ENCODE results near the gene P2RY8. TPM values are rescaled to one million over a fixed set of nuclear protein-coding genes. Genes with fewer than 3 reads are reported as not detected.

P2RY8 gene
- total RNA-seq, 3 donors from 2014 or later (not counting 1 experiment from before 2014, with no cell fraction given): 73.7 to 114 (median 107) TPM

- peaks cover 44 to 52% of the 10 kb centered on the region in 2 donors for H3K4me1 Mint-ChIP-seq
- peak; percentile 89 to 92 (median 91) for ATAC-seq
- no peaks in the 10 kb centered on the region for H3K9me3 Mint-ChIP-seq
- H3K4me3 ChIP-seq (ENCODE audit: low read length): no peak overlapping the region
- H3K36me3 Mint-ChIP-seq: no peaks in the 10 kb centered on the region
- 18% methylated on average over 7 of the region's 13 CpGs for WGBS (ENCODE audit: insufficient coverage)
- peak overlapping the region; percentile 82 for H3K27ac ChIP-seq (ENCODE audit: low read length)
- no peaks in the 10 kb centered on the region for H3K36me3 ChIP-seq (ENCODE audit: control insufficient read depth, insufficient read depth, low read length)
- peak overlapping the region; percentile 53 for H3K4me3 Mint-ChIP-seq
- H3K4me1 ChIP-seq (ENCODE audit: control insufficient read depth, insufficient read depth, low read length): peaks cover 38% of the 10 kb centered on the region
- intact Hi-C loops (cut with micrococcal nuclease): loop anchor here (2.0 kb wide), 1 partner anchor 15 kb away; the partner anchor contains the start of gene P2RY8
- peak; percentile 32 to 90 for DNase-seq
- no peaks in the 10 kb centered on the region for H3K27me3 ChIP-seq (ENCODE audit: control insufficient read depth, insufficient read depth, low read length)
- H3K9me3 ChIP-seq (ENCODE audit: control insufficient read depth, insufficient read depth, low read length): no peaks in the 10 kb centered on the region
- no peaks in the 10 kb centered on the region for H3K27me3 Mint-ChIP-seq (ENCODE audit: low read depth in 2 of 2)
- no peak for TF ChIP-seq CTCF (IDR thresholded peaks at IDR 0.05)
- peak overlapping the region; percentile 78 to 91 for H3K27ac Mint-ChIP-seq
Measured at GRCh38 chrX:1521459-1521956, 15.5 kb downstream of the P2RY8 start.

GRCh38 chrX:1520350-1520749 is 16.6 kb downstream of the P2RY8 start:
- H3K9me3 Mint-ChIP-seq: no peaks in the 10 kb centered on the region
- Histone ChIP-seq H3K27me3 (ENCODE audit: control insufficient read depth, insufficient read depth, low read length) (no peaks in the 10 kb centered on the region), H3K9me3 (ENCODE audit: control insufficient read depth, insufficient read depth, low read length) (no peaks in the 10 kb centered on the region), H3K4me1 (ENCODE audit: control insufficient read depth, insufficient read depth, low read length) (peaks cover 41% of the 10 kb centered on the region), H3K36me3 (ENCODE audit: control insufficient read depth, insufficient read depth, low read length) (no peaks in the 10 kb centered on the region), H3K27ac (ENCODE audit: low read length) (no peak overlapping the region), H3K4me3 (ENCODE audit: low read length) (no peak overlapping the region)
- peaks cover 48 to 57% of the 10 kb centered on the region in 2 donors for H3K4me1 Mint-ChIP-seq
- DNase-seq: no peak
- no peak for ATAC-seq
- no peak for TF ChIP-seq CTCF (IDR thresholded peaks at IDR 0.05)
- WGBS (ENCODE audit: insufficient coverage): 69% methylated on average over 2 of the region's 2 CpGs
- intact Hi-C loops (cut with micrococcal nuclease): loop anchor here (2.0 kb wide), 1 partner anchor 16 kb away; the partner anchor contains the start of gene P2RY8
- H3K4me3 Mint-ChIP-seq: peak overlapping the region; percentile 13
- H3K27ac Mint-ChIP-seq: peak overlapping the region; percentile 78 to 91
- no peaks in the 10 kb centered on the region for H3K27me3 Mint-ChIP-seq (ENCODE audit: low read depth in 2 of 2)
- H3K36me3 Mint-ChIP-seq: no peaks in the 10 kb centered on the region

GRCh38 chrX:1519022-1519497 is 17.9 kb downstream of the P2RY8 start:
- no peak overlapping the region for H3K27ac ChIP-seq (ENCODE audit: low read length)
- no peak overlapping the region for H3K4me3 Mint-ChIP-seq

More at GRCh38 chrX:1519022-1519497, 17.9 kb downstream of the P2RY8 start:
- Histone ChIP-seq H3K36me3 (ENCODE audit: control insufficient read depth, insufficient read depth, low read length) (peaks cover under 1% of the 10 kb centered on the region), H3K4me3 (ENCODE audit: low read length) (no peak overlapping the region), H3K4me1 (ENCODE audit: control insufficient read depth, insufficient read depth, low read length) (peaks cover 41% of the 10 kb centered on the region), H3K27me3 (ENCODE audit: control insufficient read depth, insufficient read depth, low read length) (no peaks in the 10 kb centered on the region), H3K9me3 (ENCODE audit: control insufficient read depth, insufficient read depth, low read length) (no peaks in the 10 kb centered on the region)
- Mint-ChIP-seq H3K4me1 (peaks cover 48 to 57% of the 10 kb centered on the region in 2 donors), H3K36me3 (no peaks in the 10 kb centered on the region), H3K27me3 (ENCODE audit: low read depth in 2 of 2) (no peaks in the 10 kb centered on the region), H3K9me3 (no peaks in the 10 kb centered on the region), H3K27ac (peak overlapping the region; percentile 78 to 91)
- DNase-seq (no peak), ATAC-seq (no peak)
- WGBS (ENCODE audit: insufficient coverage): 100% methylated on average over 2 of the region's 2 CpGs
- intact Hi-C loops (cut with micrococcal nuclease): no loop called here
- TF ChIP-seq CTCF (IDR thresholded peaks at IDR 0.05): no peak
